ENCODE results near the gene ATP5F1E.

GRCh38 chr20:58982406-58983114 lies 49.6 kb downstream of the ATP5F1E start:
- no peak for TF ChIP-seq CTCF (conservative IDR thresholded peaks at IDR 0.05; ENCODE audit: low read depth in 2 of 2)
- TF ChIP-seq POLR2AphosphoS5 (IDR thresholded peaks at IDR 0.05; ENCODE audit: low read depth): no peak
- TF ChIP-seq REST (IDR thresholded peaks at IDR 0.05; ENCODE audit: unreplicated experiment): no peak
- TF ChIP-seq EZH2 (IDR thresholded peaks at IDR 0.05; ENCODE audit: low read depth, unreplicated experiment): no peak
- TF ChIP-seq JUNB (IDR thresholded peaks at IDR 0.05; ENCODE audit: unreplicated experiment): no peak
- TF ChIP-seq ETS1 (IDR thresholded peaks at IDR 0.05): no peak
- TF ChIP-seq ZNF331 (CRISPR knock-in tag; IDR thresholded peaks at IDR 0.05; ENCODE audit: low read depth): no peak
- no peak for TF ChIP-seq EZH2phosphoT487 (IDR thresholded peaks at IDR 0.05; ENCODE audit: unreplicated experiment)
- TF ChIP-seq ZNF462 (CRISPR knock-in tag; IDR thresholded peaks at IDR 0.05): no peak
- TF ChIP-seq NANOG (IDR thresholded peaks at IDR 0.05; ENCODE audit: borderline replicate concordance): no peak
